NCI-H1417 (cell line): Measurements from ENCODE around the gene HDGFL1.
A peak's percentile ranks its signal among the peaks of the same experiment; 100 is the strongest.

ENCODE experiments used
- DNase-seq, 3 experiments: peaks; one replicate each; lab custom pipeline; 2025; lab: John Stamatoyannopoulos, UW

The HDGFL1 gene

DNA sequence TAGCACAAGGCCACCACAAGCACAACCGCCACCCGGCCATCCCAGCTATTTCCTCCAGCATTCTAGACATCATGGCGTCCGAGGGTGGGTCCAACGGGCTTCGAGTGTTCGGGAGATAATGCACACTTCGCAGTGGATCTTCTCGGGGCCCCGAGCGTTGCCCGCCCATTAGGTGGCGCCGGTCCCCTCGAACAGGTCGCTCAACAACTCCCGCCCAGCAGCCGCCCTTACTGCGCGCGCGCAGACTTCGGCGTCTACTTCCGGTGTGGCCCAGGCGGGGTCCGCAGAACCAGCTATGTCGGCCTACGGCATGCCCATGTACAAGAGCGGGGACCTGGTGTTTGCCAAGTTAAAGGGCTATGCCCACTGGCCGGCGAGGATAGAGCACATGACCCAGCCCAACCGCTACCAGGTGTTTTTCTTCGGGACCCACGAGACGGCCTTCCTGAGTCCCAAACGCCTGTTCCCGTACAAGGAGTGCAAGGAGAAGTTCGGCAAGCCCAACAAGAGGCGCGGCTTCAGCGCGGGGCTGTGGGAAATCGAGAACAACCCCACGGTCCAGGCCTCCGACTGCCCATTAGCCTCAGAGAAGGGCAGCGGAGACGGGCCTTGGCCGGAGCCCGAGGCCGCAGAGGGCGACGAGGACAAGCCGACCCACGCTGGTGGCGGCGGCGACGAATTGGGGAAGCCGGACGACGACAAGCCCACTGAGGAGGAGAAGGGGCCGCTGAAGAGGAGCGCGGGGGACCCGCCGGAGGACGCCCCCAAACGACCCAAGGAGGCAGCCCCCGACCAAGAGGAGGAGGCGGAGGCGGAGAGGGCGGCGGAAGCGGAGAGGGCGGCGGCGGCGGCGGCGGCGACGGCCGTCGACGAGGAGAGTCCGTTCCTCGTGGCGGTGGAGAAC, at the start of gene HDGFL1:
TSS of gene HDGFL1 (plus strand) at position 286 of the 904 bp plus-strand sequence. CDS start at position 296, 10 bp downstream.
- DNase-seq, result no peak

DNA sequence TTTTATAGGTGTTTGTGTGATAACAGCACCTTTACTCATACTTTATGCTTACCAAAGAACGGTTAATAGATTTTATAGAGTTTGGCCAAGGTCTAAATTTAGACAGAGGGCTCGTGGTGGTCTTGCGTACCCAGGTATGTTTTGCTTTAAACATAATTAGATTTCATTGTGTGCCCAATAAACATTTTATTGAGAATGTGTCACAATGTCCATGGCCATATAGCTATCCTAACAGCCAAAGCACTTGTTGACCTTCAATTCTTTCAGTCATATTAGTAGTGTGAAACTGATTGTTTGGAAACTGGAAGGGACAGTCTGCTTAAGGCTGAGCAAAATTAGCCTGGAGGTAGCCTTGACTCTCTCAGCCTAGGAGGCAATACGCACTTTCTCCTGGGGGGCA, 48.3 kb upstream of the HDGFL1 start:
- DNase-seq, result no peak

DNA sequence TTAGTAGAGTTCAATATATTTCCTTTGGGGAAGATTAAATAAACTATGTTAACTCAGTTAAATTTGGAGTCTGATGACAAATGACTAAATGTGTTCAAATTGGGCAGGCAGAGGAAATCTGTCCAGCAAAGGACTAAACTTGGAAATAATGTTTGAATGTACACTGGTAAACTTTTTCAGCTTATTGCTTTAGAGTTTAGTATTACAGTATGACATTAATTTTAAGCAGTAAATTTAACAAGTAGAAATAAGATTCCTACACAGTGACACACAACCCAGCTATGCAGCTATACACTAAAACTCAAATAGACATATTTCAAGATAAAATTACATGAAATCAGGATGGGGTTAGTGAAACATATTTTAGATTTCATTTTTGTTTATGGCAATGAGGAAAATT, 42.6 kb upstream of the HDGFL1 start:
- DNase-seq, result no peak

DNA sequence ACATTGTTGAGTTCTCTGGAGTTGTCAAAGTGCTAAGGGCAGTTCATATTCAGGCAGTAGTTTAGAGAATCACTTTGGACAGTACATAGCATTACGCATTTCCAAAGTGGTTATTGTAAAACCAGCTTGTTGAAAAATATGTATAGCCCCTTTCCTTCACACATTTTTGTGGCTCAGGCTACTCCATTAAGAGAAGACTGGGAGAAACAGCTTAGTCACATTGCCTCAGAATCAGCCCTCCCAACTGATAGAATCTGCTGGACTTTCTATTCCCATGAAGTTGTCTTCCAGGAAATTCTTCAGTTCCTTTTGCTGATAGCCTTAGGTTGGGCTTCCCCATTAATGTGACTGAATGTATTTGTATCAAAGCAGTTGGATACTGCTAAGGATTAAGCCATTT, 39.5 kb upstream of the HDGFL1 start:
- no peak for DNase-seq

DNA sequence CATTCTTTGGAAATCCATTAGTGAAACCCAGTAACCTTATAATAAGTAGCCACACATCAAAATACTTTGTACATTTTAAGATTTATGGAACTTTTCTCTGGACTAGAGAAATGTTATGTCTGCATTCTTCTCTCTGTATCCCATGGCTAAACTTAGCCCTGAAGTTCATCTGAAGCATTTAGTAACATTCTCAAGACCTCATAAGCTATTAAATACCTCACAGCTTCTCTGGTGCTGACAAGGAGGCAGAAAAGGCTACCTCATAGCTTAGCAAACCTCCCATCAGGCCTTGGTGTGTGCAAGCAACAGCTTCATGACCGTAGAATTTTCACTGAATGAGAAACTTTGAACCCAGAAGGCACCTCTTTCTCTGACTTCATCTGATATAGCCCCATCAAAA, 38.9 kb upstream of the HDGFL1 start:
- no peak for DNase-seq

DNA sequence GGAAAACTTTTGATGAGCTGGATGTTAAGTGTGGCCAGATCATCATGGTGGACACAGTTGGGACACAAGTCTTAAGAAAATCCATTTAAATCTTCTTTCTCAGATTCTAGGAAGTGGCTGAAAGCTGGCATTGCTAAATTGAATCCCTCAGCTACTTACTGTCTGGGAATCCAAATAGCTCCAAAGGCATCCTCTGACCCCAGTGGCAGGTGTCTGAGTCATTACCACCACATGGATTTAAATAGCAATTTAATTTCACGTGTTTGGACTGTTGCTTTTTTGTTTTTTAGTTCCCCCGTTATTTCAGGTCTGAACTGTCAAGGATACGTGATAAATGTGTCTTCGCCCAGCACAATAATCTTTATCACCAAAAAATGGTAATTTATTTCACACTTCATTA, 33.2 kb upstream of the HDGFL1 start:
- no peak for DNase-seq

DNA sequence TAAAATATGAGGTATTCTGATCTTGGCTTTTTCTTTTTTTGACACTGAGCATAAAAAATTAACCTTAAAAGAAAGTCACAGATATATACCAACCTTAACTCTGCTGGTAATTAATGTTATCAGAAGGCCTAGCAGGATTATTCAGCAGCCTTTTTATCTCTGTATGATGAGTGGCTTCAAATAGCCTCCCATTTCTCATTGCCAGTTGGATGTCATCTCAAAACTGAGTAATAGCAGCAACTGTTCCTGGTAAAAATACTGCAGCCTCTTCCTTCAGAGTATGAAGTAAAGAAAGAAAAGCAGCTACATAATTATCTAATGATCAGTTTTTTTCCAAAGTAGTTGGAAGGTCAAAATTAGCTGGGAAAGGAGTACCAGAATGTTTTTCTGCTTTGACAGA, 24.9 kb upstream of the HDGFL1 start:
- no peak for DNase-seq

DNA sequence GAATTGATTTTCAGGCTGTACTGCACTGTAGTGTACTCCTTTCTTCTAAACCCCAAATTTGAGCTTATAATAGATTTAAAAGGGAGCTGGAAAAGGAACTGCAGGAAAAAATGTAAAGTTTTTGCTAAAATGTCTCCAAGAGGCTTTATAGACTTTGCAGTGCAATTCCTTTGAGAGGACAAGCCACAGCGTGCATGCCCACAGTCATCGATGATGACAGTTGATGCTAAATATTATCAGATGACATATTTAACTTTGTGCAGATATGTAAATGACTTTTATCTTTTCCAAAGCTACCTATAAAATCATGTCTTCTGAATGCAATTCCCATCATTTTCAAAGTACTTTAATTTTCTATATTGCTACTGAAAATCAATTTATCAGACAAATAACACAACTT, 24.3 kb upstream of the HDGFL1 start:
- DNase-seq, result no peak

DNA sequence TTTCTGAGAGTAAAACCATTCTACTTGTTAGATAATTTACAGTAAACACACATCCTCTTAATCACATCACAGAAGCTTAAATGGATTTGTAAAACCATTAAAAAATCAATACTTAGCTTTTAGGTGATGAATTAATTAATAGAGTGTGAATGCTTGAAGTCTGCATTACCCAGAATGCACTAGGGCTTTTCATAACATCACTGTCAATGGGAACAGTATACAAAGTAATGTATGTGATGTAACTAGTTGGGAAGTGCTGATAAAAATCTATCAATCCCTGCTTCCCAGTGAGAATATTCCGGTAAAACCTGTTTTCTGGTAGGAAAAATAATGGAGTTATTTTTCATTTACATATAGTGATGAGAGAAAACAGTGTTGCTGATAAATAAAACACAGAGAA, 23.1 kb upstream of the HDGFL1 start:
- DNase-seq, result no peak

DNA sequence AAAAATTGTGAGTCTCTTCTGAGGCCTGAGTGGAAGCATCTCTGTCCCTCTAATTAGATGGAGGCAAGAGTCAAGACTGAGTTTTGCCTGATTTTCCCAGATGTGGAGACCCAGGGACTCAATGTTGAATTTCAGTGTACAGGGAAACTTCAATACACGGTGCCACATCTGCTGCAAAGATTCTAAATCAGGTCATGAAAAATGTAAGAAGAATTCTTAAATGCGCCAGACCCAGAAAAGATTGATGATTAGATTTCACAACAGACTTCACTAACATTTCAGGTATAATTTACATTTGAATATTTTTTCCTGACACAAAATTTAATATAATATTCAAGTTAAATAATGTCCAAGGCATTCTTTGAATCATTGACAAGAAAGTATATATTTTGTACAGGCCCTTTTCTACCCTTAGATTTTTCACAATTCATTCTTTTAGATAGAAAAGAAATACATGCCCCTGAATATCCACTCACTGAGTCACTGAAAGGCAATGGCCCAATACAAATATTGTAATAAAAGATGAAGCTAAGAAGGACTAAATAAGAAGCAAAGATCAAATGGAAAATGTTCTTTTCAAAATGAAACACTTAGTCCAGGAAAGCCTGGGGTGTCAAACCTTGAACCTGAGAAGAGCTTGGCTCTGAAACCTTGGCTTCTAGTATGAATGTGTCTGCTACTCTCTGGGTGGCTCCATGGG, 18.2 kb upstream of the HDGFL1 start:
- no peak for DNase-seq

DNA sequence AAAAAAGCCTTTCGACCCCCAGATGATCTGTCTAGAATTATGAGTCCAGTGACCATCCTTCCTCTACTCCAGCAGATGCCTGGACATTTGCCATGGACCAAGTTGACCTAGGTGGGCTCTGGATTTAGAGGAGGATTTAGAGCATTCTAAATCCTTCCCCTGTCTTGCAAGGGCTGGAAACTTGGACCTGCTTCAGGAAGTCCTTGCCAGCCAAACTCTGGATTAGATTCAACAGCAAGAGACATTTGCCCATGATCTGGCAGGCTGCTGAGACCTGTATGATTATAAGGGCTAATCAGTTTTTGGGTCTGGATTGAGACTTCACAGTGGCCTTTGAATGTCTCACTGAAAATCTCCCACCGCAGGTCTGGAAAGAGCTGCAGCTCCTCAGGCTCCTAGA, 13.1 kb upstream of the HDGFL1 start:
- DNase-seq, result no peak

DNA sequence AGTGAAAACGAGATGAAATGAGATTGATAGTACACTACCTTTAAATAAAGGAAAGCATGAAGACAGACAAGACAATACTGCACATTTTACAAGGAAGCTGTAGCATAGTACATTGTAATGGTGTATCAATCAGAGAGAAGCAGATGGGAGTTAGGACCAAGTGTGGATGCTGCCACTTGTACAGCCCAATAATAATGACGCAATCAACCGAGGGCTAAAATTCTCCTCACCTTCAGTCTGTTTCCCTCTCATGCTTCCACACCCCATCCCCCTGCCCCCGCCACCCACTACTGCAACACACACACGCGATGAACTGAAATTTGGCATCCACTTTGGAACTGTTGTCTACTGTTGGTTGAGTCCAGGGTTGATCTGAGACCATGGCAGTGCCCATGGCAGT, 12.4 kb upstream of the HDGFL1 start:
- no peak for DNase-seq

DNA sequence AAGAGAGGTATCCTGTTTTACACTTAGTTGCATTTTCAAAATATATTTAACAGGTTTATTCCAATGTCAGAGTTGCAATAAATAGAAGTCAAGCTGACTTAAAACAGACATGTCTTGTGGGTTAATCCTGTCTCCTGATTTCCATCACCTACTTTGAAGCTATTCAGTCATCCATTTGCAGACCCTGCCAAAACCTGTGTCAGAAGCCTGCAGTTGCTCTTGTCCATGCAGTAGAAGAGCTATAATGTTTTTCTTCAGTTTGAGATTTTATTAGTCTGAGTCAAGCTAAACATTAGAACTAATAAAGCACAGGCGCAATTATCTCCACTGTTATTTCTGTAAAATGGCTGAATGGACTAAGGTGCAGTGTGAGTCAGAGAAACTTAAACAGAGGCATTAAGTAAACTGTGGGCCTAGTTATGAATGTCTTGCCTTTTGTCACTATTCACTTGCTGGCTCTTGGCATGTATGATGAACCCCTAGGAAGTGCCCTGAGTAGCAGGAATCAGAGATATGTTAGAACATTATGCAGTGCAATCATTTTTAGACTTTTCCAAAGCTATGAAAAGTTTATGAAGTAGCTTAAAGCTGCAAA, 11.0 kb upstream of the HDGFL1 start:
- peak in 1 of 3 experiments; percentile 55 for DNase-seq

DNA sequence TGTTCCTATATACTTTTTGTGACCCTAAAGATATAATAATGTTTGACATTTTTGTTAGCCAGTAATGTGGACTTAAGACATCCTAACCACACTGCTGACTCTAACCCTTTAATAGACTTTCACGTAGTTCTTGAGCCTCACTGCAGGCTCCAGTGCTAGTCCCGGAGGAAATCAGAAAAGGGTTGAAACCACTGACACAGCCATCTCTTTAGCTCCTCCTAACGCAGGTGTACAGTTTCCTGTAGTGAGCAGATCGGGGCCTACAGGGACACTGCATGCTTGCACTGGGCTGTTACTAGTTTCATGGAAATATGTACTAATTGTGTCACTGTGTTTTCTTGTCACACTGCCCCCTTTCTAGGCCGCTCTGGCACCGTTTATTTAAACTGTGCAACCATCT, 512 bp upstream of the HDGFL1 start:
- DNase-seq, result no peak

DNA sequence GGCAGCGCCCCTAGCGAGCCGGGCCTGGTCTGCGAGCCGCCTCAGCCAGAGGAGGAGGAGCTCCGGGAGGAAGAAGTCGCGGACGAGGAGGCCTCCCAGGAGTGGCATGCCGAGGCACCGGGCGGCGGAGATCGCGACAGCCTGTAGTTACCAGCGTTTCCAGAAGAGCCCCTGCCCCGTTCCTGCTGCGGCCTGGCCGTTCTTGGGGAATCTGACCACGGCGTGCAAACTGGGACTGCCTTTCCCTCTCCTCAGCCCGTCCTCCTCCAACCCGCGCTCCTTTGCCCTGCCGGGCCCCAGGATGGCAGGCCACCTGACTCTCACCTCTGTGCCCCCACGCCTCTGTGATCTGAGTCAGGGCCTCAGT, 802 bp downstream of the HDGFL1 start:
- DNase-seq, result no peak

DNA sequence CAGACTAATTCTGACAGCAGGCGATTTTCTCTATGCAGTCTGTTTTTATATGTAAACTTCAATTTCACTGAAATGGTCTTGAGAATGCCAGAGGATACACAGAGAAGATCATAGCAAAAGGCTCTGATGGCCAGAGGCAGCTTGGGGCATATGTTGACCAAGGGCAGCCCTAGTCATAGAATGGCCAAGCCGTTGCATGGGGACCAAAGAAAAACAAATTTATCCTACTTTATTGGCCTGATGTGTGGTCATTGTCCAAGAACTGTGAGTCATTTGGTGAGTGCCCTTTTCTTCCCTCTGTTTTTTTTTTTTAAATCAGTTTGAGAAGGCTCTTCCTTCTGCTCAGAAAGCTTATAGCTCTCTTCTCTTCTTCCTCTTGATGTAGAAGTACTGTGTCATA, 5.8 kb downstream of the HDGFL1 start:
- DNase-seq, result no peak

DNA sequence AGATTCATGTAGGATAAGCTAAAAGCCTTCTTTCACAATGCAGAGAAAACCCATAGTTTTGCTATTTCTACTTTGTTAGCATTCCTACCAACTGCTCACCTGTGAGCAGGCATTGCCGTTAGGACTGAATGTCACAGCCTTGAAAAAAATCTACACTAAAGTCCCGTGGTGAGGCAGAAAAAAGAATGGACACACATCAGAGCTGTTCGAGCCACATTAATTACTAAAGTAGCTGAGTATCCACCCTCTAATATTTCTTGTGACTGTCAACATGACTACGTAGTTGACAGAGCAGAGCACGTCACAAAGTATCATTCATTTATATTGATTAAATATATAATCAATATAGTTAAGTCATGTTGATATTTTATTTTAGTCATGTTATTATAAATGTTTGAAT, 10.1 kb downstream of the HDGFL1 start:
- DNase-seq, result no peak

DNA sequence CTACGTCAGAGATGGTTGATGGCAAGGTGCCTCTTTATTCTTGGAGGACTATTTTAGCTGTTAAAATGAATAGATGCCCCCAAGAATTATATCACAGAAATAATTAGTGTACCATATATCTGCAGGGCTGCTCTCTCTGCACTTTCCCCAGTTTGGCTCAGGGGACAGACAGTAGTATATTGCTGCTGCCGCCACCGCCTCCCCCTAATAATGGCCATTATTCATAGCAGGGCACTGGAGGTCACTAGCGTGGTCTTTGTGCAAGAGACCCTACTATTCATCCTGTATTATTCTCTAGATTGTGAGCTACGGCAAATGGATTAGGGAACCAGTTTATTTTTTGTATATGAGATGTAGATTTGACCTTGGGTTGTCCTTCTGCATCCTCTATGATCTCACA, 11.0 kb downstream of the HDGFL1 start:
- DNase-seq, result no peak

DNA sequence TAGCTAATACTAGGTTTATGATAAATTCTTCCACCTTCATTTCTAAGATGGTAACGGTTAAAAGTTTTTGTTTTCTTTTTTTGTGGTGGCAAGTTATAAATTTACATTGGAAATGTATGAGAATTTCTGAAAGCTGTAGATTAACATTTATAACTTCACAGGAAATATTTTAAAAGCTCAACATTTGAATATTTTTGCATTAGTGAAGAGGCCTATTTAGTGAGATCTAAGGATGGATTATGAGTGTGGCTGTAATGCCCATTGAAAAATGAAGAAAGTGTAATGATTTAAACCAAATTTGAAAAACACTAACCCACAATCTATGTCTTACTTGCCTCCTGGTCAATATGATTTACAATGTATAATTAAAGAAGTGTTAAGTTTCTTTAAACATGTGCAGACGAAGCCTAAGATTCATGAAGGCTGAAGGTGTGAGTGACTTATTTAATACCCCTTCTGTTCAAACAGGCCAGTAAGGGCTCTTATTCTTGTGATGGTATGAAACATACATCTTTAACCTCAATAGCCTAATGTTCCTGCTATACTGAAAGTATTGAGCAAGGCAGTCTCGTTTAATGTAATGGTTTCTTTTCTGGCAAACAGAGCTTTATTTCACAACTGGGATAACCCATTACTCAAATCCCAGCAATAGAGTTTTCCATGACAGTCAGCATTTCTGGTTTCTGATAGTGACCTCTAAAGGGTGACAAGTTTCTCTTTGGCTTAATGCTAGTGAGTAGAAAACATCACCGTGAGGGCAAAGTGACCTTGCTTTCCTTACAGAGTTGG, 13.2 kb downstream of the HDGFL1 start:
- no peak for DNase-seq

DNA sequence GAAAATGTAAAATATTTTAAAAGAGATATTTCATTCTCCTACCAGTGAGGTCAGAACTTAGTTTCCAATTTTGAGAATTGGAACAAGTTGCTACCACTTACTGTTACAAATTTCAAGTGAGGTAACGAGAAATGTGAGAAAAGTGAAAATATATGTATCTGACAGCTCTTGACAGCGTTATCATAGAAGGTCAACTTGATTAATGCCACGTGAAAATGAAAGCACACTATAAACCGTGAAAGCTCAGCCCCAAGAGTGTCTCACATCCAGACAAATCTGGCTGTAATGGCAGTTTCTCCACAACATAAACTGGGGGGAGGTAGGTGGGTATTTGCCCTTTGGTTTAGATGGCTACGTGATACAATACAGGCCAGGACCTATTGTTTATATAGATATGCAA, 13.9 kb downstream of the HDGFL1 start:
- no peak for DNase-seq

DNA sequence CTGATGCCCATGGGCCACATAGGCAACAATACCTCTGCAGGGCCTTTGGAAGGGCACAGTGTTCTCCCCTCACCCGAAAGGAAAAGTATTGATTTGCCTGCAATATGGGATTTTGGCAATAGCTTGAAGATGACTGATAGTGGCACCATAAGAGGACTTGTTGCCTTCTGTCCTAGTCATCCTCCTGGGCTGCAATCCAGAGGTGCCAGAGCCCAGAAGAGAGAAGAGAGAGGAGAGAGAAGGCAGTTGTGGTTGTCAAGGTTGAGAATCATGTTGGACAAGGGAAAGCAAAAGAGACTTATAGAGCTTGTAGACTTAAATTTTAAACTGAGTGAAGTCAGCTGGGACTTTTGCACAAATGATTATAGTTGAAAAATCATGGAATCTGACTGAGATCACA, 14.6 kb downstream of the HDGFL1 start:
- DNase-seq, result no peak

DNA sequence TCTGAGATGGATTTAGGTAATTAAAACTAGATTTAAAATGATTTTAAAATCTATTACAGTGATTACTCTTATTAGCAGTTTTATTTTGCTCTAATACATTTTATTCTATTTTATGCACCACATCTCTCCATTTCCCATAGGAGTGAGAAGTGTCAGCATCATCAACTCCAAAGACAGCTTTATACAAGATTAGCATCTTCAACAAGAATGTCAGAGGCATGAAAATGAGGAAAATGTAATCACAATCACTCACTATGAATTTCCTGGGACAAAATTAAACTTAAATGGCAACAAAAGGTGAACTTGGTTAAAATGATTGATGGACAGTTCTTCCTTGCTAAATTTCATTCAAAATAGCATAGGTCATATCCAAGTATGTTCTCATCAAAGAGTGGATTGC, 19.8 kb downstream of the HDGFL1 start:
- no peak for DNase-seq
